GM23338 (cell line): ENCODE measurements around the gene GRM8. TPM values are rescaled to one million over a fixed set of nuclear protein-coding genes. Genes with fewer than 3 reads are reported as not detected.

Experiments
- ATAC-seq: fragments of 200-7000 bp; cut with Tn5 transposase; 3 replicates; pipeline ENCODE4 v1.9.1; 2020
- DNase-seq: peaks from one replicate; pipeline ENCODE4 v3.0.0-alpha.2; 2015; ENCODE audit warnings: low spot score
- H2AFZ ChIP-seq: fragments of 200-600 bp; sonication (generic); 2 replicates; pipeline ENCODE4 v1.8.0; 2016; ENCODE audit warnings: antibody characterized with exemption, mild to moderate bottlenecking, moderate library complexity
- H3F3A ChIP-seq: fragments of 200-600 bp; sonication (generic); replicated peaks from 2 replicates; pipeline ENCODE4 v1.8.0; 2017; ENCODE audit warnings: antibody characterized with exemption, mixed run types, low read depth
- H3K27ac ChIP-seq: fragments of 200-600 bp; sonication (generic); 2 replicates; pipeline ENCODE4 v1.6.1; 2016; ENCODE audit warnings: low read depth
- H3K27me3 ChIP-seq: fragments of 200-600 bp; sonication (generic); 2 replicates; pipeline ENCODE4 v1.8.0; 2016; ENCODE audit warnings: mild to moderate bottlenecking, mixed run types, moderate library complexity; ENCODE audit not compliant: insufficient read depth
- H3K36me3 ChIP-seq: fragments of 200-600 bp; sonication (generic); 2 replicates; pipeline ENCODE4 v1.8.0; 2016; ENCODE audit warnings: mild to moderate bottlenecking; ENCODE audit not compliant: insufficient read depth
- H3K4me1 ChIP-seq: fragments of 200-600 bp; sonication (generic); 2 replicates; pipeline ENCODE4 v1.8.0; 2016; ENCODE audit warnings: mild to moderate bottlenecking, moderate library complexity; ENCODE audit not compliant: insufficient read depth
- H3K4me2 ChIP-seq: fragments of 200-600 bp; sonication (generic); 2 replicates; pipeline ENCODE4 v1.7.1; 2017; ENCODE audit warnings: mixed run types
- H3K4me3 ChIP-seq: fragments of 200-600 bp; sonication (generic); 2 replicates; pipeline ENCODE4 v1.6.1; 2016; ENCODE audit warnings: mixed run types
- H3K79me2 ChIP-seq: fragments of 200-600 bp; sonication (generic); replicated peaks from 2 replicates; pipeline ENCODE4 v1.8.0; 2017; ENCODE audit warnings: mild to moderate bottlenecking; ENCODE audit not compliant: insufficient read depth
- H3K9me2 ChIP-seq: fragments of 200-600 bp; sonication (generic); 2 replicates; pipeline ENCODE4 v1.8.0; 2017; ENCODE audit not compliant: insufficient read depth
- H4K20me1 ChIP-seq: fragments of 200-600 bp; sonication (generic); replicated peaks from 2 replicates; pipeline ENCODE4 v1.8.0; 2017; ENCODE audit warnings: mild to moderate bottlenecking; ENCODE audit not compliant: insufficient read depth
- H3K27ac Mint-ChIP-seq: 2 replicates; pipeline ENCODE4 v1.8.0; 2020; ENCODE audit warnings: inconsistent platforms, mild to moderate bottlenecking, moderate library complexity, mixed read lengths
- H3K27me3 Mint-ChIP-seq: 3 replicates; pipeline ENCODE4 v1.8.0; 2022; ENCODE audit warnings: low read depth, mild to moderate bottlenecking, moderate library complexity, mixed read lengths, inconsistent platforms; ENCODE audit not compliant: insufficient read depth, poor library complexity
- H3K36me3 Mint-ChIP-seq: 3 replicates; pipeline ENCODE4 v1.8.0; 2021; ENCODE audit warnings: low read depth, mild to moderate bottlenecking, inconsistent platforms, moderate library complexity, mixed read lengths
- H3K4me1 Mint-ChIP-seq: 3 replicates; pipeline ENCODE4 v1.8.0; 2020; ENCODE audit warnings: mild to moderate bottlenecking, inconsistent platforms, mixed read lengths
- H3K4me3 Mint-ChIP-seq: 3 replicates; pipeline ENCODE4 v1.8.0; 2021; ENCODE audit warnings: moderate library complexity, mild to moderate bottlenecking, inconsistent platforms, mixed read lengths
- H3K9me3 Mint-ChIP-seq: 3 replicates; pipeline ENCODE4 v1.8.0; 2020; ENCODE audit warnings: moderate library complexity, mild to moderate bottlenecking, inconsistent platforms, mixed read lengths
- CTCF ChIP-seq, 2 experiments: fragments of 200-600 bp in 1 of 2; sonication (generic) in 1 of 2; conservative IDR thresholded peaks; 2 replicates each; pipeline versions ENCODE4 v1.5.1 to v1.6.1; 2016 to 2017; ENCODE audit warnings: antibody characterized with exemption in 2 of 2, low read depth in 2 of 2, mild to moderate bottlenecking in 2 of 2, moderate library complexity in 1 of 2
- EZH2phosphoT487 ChIP-seq: fragments of 200-600 bp; sonication (generic); IDR thresholded peaks from one replicate; pipeline ENCODE4 v1.8.1; 2018; ENCODE audit warnings: antibody characterized with exemption; ENCODE audit not compliant: unreplicated experiment
- NANOG ChIP-seq: IDR thresholded peaks from 2 replicates; pipeline ENCODE4 v1.6.1; 2016; ENCODE audit warnings: antibody characterized with exemption, borderline replicate concordance
- POLR2AphosphoS5 ChIP-seq: IDR thresholded peaks from 2 replicates; pipeline ENCODE4 v1.6.1; 2016; ENCODE audit warnings: antibody characterized with exemption, low read depth
- ZNF331 ChIP-seq: fragments of 250-450 bp; sonication (Bioruptor Pico); IDR thresholded peaks from 2 replicates; pipeline ENCODE4 v1.5.0; 2020; ENCODE audit warnings: low read depth, mild to moderate bottlenecking, moderate library complexity
- polyA plus RNA-seq: library from polyadenylated mRNA; unstranded; fragments of >200 nt; fragmentation: Nextera tagmentation; extraction: Ambion mirVana; gene quantifications from 2 replicates; pipeline ENCODE4 v1.2.1, GENCODE V29; 2016
- total RNA-seq: library from RNA; depleted of rRNA; stranded (reverse); fragments of >200 nt; shearing (Covaris generic); gene quantifications from 2 replicates; pipeline ENCODE4 v1.2.3, GENCODE V29; 2014
- TF ChIP-seq, protein P1 (sequence below): IDR thresholded peaks from one replicate; pipeline ENCODE4 v1.6.1; 2018; ENCODE audit warnings: antibody characterized with exemption; ENCODE audit not compliant: unreplicated experiment
- TF ChIP-seq, protein P2 (sequence below): IDR thresholded peaks from 2 replicates; pipeline ENCODE4 v1.6.1; 2016; ENCODE audit warnings: antibody characterized with exemption
- TF ChIP-seq, protein P3 (sequence below): fragments of 250-450 bp; sonication (Bioruptor Pico); IDR thresholded peaks from 2 replicates; pipeline ENCODE4 v1.5.0; 2020; ENCODE audit warnings: mild to moderate bottlenecking, moderate library complexity

GRM8 gene
- total and polyA plus RNA-seq, 2 experiments from 2014 or later: 1.9 to 6.6 TPM

DNA sequence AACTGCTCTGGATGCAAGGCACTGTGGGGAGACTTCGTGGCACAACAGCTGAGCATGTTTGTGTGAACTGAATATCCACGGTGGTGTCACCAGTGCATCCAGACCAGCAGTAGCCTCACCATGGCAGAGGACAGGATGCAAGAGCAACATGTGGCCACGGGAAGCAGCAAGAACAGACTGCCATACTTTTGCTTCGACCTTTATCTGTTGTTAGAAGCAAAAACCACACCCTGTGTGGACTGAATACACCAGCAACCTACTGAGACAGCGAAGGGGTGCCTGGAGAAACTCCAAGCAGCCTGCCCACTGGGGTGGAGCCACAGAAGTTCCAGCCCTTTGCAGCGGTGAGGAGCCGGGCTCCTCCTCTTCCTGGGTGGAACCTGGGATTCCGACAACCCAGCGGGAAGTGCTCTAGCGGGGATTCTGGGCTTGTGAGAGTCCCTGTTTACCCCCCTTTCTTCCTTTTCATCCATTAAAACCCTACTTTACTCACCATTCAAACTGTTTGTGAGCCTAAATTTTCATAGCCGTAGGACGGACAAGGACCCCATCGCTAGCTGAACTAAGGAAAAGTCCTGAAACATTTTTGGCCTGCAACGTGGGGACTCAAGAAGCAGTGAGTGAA is 584.9 kb downstream of the GRM8 start:
- Histone ChIP-seq H3K4me1 (no peaks in the 10 kb centered on the region), H3K4me2 (no peak overlapping the region), H3K36me3 (no peaks in the 10 kb centered on the region), H3K79me2 (no peaks in the 10 kb centered on the region), H2AFZ (no peak overlapping the region), H4K20me1 (no peaks in the 10 kb centered on the region), H3K4me3 (no peak overlapping the region), H3K27ac (no peak overlapping the region), H3F3A (no peaks in the 10 kb centered on the region), H3K27me3 (no peaks in the 10 kb centered on the region), H3K9me2 (0 out of 2 replicates have a peak, but pooled peaks cover 5% of the 10 kb centered on the region)
- Mint-ChIP-seq H3K36me3 (peaks cover 3% of the 10 kb centered on the region; the same call in 1 of the 3 replicates), H3K4me3 (no peak overlapping the region), H3K9me3 (peaks cover 5% of the 10 kb centered on the region; the same call in 2 of the 3 replicates), H3K4me1 (no peaks in the 10 kb centered on the region; the same call in 2 of the 3 replicates), H3K27ac (no peak overlapping the region), H3K27me3 (no peaks in the 10 kb centered on the region)
- DNase-seq: no peak
- TF ChIP-seq NANOG (no peak), CTCF (conservative IDR thresholded peaks at IDR 0.05; ENCODE audit: low read depth in 2 of 2) (no peak), POLR2AphosphoS5 (no peak)
- ATAC-seq: no peak

DNA sequence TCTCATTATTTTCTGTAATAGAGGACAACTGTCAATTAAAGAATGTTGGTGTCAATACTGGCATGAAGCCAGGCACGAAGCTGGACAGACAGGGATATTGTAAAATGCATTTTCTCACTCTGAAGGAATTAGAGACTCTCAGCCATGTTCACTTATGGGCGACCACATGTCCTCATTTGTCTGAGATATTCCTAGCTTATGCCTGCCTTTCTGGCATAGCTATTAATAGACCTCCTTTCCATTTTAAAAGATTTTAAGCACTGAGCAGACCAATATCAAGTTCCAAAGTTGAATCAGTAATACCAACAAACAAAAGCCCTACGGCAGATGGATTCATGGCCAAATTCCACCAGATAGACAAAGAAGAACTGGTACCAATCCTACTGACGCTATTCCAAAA is 589.9 kb downstream of the GRM8 start:
- no peak overlapping the region for H3K27ac Mint-ChIP-seq
- ATAC-seq (no peak), DNase-seq (no peak)
- Histone ChIP-seq H4K20me1 (no peaks in the 10 kb centered on the region), H3K36me3 (no peaks in the 10 kb centered on the region), H2AFZ (no peak overlapping the region), H3K9me2 (no peaks in the 10 kb centered on the region), H3K27ac (no peak overlapping the region), H3K4me1 (peaks cover 12% of the 10 kb centered on the region; the same call in 1 of the 2 replicates), H3F3A (no peaks in the 10 kb centered on the region), H3K4me3 (no peak overlapping the region), H3K4me2 (no peak overlapping the region), H3K79me2 (no peaks in the 10 kb centered on the region), H3K27me3 (no peaks in the 10 kb centered on the region)
- no peaks in the 10 kb centered on the region for H3K27me3 Mint-ChIP-seq
- H3K36me3 Mint-ChIP-seq: peaks cover 3% of the 10 kb centered on the region; the same call in 1 of the 3 replicates
- no peak overlapping the region for H3K4me3 Mint-ChIP-seq
- H3K9me3 Mint-ChIP-seq: no peaks in the 10 kb centered on the region; the same call in 2 of the 3 replicates
- peaks cover 23% of the 10 kb centered on the region for H3K4me1 Mint-ChIP-seq
- TF ChIP-seq, protein P1, sequence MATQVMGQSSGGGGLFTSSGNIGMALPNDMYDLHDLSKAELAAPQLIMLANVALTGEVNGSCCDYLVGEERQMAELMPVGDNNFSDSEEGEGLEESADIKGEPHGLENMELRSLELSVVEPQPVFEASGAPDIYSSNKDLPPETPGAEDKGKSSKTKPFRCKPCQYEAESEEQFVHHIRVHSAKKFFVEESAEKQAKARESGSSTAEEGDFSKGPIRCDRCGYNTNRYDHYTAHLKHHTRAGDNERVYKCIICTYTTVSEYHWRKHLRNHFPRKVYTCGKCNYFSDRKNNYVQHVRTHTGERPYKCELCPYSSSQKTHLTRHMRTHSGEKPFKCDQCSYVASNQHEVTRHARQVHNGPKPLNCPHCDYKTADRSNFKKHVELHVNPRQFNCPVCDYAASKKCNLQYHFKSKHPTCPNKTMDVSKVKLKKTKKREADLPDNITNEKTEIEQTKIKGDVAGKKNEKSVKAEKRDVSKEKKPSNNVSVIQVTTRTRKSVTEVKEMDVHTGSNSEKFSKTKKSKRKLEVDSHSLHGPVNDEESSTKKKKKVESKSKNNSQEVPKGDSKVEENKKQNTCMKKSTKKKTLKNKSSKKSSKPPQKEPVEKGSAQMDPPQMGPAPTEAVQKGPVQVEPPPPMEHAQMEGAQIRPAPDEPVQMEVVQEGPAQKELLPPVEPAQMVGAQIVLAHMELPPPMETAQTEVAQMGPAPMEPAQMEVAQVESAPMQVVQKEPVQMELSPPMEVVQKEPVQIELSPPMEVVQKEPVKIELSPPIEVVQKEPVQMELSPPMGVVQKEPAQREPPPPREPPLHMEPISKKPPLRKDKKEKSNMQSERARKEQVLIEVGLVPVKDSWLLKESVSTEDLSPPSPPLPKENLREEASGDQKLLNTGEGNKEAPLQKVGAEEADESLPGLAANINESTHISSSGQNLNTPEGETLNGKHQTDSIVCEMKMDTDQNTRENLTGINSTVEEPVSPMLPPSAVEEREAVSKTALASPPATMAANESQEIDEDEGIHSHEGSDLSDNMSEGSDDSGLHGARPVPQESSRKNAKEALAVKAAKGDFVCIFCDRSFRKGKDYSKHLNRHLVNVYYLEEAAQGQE: no peak
- TF ChIP-seq, protein P2, sequence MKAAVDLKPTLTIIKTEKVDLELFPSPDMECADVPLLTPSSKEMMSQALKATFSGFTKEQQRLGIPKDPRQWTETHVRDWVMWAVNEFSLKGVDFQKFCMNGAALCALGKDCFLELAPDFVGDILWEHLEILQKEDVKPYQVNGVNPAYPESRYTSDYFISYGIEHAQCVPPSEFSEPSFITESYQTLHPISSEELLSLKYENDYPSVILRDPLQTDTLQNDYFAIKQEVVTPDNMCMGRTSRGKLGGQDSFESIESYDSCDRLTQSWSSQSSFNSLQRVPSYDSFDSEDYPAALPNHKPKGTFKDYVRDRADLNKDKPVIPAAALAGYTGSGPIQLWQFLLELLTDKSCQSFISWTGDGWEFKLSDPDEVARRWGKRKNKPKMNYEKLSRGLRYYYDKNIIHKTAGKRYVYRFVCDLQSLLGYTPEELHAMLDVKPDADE: no peak
- TF ChIP-seq ZNF331 (no peak), EZH2phosphoT487 (no peak)
- TF ChIP-seq, protein P3, sequence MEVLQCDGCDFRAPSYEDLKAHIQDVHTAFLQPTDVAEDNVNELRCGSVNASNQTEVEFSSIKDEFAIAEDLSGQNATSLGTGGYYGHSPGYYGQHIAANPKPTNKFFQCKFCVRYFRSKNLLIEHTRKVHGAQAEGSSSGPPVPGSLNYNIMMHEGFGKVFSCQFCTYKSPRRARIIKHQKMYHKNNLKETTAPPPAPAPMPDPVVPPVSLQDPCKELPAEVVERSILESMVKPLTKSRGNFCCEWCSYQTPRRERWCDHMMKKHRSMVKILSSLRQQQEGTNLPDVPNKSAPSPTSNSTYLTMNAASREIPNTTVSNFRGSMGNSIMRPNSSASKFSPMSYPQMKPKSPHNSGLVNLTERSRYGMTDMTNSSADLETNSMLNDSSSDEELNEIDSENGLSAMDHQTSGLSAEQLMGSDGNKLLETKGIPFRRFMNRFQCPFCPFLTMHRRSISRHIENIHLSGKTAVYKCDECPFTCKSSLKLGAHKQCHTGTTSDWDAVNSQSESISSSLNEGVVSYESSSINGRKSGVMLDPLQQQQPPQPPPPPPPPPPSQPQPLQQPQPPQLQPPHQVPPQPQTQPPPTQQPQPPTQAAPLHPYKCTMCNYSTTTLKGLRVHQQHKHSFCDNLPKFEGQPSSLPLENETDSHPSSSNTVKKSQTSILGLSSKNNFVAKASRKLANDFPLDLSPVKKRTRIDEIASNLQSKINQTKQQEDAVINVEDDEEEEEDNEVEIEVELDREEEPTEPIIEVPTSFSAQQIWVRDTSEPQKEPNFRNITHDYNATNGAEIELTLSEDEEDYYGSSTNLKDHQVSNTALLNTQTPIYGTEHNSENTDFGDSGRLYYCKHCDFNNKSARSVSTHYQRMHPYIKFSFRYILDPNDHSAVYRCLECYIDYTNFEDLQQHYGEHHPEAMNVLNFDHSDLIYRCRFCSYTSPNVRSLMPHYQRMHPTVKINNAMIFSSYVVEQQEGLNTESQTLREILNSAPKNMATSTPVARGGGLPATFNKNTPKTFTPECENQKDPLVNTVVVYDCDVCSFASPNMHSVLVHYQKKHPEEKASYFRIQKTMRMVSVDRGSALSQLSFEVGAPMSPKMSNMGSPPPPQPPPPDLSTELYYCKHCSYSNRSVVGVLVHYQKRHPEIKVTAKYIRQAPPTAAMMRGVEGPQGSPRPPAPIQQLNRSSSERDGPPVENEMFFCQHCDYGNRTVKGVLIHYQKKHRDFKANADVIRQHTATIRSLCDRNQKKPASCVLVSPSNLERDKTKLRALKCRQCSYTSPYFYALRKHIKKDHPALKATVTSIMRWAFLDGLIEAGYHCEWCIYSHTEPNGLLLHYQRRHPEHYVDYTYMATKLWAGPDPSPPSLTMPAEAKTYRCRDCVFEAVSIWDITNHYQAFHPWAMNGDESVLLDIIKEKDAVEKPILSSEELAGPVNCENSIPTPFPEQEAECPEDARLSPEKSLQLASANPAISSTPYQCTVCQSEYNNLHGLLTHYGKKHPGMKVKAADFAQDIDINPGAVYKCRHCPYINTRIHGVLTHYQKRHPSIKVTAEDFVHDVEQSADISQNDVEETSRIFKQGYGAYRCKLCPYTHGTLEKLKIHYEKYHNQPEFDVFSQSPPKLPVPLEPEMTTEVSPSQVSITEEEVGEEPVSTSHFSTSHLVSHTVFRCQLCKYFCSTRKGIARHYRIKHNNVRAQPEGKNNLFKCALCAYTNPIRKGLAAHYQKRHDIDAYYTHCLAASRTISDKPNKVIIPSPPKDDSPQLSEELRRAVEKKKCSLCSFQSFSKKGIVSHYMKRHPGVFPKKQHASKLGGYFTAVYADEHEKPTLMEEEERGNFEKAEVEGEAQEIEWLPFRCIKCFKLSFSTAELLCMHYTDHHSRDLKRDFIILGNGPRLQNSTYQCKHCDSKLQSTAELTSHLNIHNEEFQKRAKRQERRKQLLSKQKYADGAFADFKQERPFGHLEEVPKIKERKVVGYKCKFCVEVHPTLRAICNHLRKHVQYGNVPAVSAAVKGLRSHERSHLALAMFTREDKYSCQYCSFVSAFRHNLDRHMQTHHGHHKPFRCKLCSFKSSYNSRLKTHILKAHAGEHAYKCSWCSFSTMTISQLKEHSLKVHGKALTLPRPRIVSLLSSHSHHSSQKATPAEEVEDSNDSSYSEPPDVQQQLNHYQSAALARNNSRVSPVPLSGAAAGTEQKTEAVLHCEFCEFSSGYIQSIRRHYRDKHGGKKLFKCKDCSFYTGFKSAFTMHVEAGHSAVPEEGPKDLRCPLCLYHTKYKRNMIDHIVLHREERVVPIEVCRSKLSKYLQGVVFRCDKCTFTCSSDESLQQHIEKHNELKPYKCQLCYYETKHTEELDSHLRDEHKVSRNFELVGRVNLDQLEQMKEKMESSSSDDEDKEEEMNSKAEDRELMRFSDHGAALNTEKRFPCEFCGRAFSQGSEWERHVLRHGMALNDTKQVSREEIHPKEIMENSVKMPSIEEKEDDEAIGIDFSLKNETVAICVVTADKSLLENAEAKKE (CRISPR knock-in tag): no peak
